8988T (cell line): ENCODE measurements around the gene ATAT1.

Source experiments
- DNase-seq: peaks from one replicate; pipeline ENCODE4 v3.0.0; 2011

The ATAT1 gene

DNA sequence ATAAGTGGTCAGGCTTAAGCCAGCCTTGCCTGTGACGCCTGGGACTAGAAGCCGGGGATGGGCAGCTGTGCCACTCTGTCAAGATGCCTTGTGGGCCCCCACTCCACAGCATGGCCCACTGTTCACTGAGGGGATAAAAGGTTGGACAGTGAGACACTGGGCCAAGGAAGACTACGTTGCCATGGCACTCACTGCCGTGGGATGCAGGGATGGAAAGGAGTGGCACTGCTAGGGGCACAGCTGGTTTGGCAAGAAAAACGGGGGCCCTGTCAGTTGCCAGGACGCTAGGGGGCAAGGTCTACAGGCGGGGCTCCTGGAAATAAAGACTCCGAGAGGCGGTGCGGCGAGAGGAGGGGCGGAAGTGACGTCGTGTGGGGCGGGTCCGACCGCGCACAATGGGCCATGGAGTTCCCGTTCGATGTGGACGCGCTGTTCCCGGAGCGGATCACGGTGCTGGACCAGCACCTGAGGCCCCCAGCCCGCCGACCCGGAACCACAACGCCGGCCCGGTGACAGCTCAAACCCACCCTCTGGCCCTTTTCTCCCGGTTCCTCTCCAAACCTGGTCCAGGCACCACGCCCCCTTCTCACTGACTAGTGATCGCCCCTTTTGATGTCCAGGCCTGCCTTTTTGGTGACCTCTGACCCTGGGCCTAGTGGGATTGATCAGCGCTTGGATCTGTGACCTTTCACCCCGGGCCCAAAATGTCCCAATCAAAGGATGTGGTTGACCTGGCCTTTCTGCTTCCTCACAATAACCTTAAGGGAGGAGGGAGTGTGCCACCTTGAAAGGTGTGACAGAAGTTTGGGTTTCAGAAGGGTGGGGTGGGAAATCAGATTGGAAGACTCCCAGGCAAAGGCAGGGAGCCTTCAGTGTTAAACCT is at the start of gene ATAT1:
Gene ATAT1, plus strand, starts transcription at position 391 of the 883 bp plus-strand sequence.
- peak; percentile 77 for DNase-seq

DNA sequence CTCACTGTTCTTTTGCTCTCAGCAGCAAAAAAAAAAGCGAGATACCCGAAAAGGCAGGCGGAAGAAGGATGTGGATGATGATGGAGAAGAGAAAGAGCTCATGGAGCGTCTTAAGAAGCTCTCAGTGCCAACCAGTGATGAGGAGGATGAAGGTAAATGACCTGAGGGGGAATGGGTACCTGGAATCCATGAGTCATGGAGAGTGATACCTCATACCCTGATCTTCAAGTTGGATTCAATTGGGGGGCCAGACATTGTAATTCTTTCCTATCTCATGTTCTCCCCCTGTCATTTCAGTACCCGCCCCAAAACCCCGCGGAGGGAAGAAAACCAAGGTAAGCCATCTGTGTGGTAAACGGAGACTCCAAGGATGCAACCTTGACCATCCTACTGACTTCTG is 48.6 kb upstream of the ATAT1 start:
- no peak for DNase-seq

- no peak for DNase-seq
These were observed 42.8 kb upstream of the ATAT1 start for GRCh38 chr6:30583921-30584320.

DNA sequence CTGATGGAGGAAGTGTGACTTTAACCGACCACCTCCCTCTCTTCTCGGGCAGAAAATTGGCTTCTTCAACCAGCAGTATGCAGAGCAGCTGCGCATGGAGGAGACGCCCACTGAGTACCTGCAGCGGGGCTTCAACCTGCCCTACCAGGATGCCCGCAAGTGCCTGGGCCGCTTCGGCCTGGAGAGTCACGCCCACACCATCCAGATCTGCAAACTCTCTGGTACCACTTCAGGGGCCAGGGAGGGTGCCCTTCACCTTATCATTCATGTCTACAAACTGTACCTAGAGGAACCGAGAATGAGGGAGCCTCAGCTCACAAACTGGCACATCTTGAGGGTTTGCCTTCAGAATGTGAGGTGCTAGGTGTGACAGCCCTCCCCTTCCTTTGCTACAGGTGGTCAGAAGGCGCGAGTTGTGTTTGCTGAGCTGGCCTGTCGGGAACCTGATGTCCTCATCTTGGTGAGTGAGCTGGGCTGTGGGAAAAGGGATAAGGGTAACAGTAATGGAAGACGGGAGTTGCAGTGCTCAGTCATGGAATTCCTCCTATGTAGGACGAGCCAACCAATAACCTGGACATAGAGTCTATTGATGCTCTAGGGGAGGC is 36.8 kb upstream of the ATAT1 start:
- no peak for DNase-seq

DNA sequence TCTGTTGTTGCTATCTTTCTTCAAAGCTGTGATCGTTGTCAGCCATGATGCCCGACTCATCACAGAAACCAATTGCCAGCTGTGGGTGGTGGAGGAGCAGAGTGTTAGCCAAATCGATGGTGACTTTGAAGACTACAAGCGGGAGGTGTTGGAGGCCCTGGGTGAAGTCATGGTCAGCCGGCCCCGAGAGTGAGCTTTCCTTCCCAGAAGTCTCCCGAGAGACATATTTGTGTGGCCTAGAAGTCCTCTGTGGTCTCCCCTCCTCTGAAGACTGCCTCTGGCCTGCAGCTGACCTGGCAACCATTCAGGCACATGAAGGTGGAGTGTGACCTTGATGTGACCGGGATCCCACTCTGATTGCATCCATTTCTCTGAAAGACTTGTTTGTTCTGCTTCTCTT is 36.2 kb upstream of the ATAT1 start:
- DNase-seq: no peak

DNA sequence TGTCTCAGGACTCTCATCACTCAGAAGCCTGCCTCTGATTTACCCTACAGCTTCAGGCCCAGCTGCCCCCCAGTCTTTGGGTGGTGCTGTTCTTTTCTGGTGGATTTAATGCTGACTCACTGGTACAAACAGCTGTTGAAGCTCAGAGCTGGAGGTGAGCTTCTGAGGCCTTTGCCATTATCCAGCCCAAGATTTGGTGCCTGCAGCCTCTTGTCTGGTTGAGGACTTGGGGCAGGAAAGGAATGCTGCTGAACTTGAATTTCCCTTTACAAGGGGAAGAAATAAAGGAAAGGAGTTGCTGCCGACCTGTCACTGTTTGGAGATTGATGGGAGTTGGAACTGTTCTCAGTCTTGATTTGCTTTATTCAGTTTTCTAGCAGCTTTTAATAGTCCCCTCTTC is 35.7 kb upstream of the ATAT1 start:
- DNase-seq: no peak

- DNase-seq: no peak
These were observed 34.4 kb upstream of the ATAT1 start for GRCh38 chr6:30592287-30592686.

DNA sequence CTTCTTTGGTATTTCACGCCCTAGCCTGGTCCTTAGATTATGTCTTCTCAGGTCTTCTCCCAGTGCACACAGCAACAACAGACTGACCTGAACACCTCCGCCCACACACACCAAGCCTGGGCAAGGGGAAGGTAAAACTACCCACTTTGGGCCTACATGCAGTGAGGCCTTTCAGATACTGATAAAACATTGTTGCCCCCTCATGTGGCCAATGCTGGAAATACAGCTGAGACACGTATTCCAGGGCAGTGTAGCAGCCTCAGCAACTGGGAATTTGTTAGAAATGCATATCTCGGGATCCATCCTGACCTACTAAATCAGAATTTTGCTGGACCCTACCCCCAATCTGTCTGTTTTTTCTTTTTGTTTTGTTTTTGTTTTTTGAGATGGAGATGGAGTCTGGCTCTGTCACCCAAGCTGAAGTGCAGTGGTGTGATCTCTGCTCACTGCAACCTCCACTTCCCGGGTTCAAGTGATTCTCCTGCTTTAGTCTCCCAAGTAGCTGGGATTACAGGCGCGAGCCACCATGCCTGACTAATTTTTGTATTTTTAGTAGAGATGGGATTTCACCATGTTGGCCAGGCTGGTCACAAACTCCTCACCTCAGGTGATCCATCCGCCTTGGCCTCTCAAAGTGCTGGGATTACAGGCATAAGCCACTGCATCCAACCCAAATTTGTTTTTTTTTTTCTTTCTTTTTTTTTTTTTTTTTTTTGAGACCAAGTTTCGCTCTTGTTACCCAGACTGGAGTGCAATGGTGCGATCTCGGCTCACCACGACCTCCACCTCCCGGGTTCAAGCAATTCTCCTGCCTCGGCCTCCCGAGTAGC is 29.1 kb upstream of the ATAT1 start:
- DNase-seq: peak; percentile 48

GRCh38 chr6:30598912-30599624 is 27.6 kb upstream of the ATAT1 start:
- DNase-seq: no peak

DNA sequence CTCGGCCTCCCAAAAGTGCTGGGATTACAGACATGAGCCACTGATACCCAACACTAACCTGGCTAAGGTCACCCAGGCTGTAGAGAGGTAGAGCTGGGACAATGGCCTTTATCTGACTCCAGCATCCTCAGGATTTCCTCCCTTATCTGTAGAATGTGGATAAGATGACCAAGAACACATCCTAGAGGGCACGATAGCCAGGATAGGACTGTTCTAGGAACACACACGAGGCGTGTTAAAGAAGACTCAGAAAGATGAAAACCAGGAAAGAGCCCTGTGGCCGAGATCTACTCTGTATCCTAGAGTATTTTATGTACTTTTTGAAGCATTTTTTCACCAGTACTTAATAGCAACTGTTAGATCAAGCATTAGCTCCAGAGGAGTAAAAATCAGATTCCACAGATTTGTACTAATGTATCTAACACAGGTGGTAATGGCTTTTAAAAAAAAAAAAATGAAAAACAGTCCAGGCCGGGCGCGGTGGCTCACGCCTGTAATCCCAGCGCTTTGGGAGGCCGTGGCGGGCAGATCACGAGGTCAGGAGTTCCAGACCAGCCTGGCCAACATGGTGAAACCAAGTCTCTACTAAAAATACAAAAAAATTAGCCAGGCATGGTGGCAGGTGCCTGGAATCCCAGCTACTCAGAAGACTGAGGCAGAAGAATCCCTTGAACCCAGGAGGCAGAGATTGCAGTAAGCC is 26.9 kb upstream of the ATAT1 start:
- DNase-seq: no peak

DNA sequence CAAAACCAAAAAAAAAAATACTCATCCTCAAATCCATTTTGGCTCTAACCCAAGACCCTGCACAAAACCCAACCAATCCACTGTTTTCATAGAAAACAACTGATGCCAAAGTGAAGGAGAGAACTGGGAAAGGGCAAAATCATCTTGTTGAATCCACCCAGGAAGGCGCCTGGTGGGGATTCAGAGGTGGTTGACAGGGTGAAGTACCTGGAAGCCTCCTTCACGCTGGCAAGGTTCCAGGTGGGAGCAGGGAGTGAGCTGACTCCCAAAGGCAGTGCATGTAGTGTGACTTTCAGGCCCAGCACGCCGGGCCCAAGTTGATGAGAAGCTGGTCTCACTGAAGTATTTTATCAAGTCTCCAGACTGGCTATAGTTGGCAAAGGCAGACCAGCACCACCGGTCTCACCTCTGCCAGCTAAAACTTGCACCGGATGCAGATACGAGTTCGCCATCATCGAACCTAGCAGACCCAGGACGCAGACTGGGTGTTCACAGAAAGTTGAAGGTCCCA is 26.2 kb upstream of the ATAT1 start:
- DNase-seq: no peak

- no peak for DNase-seq
These were observed 25.2 kb upstream of the ATAT1 start for GRCh38 chr6:30601436-30601814.

DNA sequence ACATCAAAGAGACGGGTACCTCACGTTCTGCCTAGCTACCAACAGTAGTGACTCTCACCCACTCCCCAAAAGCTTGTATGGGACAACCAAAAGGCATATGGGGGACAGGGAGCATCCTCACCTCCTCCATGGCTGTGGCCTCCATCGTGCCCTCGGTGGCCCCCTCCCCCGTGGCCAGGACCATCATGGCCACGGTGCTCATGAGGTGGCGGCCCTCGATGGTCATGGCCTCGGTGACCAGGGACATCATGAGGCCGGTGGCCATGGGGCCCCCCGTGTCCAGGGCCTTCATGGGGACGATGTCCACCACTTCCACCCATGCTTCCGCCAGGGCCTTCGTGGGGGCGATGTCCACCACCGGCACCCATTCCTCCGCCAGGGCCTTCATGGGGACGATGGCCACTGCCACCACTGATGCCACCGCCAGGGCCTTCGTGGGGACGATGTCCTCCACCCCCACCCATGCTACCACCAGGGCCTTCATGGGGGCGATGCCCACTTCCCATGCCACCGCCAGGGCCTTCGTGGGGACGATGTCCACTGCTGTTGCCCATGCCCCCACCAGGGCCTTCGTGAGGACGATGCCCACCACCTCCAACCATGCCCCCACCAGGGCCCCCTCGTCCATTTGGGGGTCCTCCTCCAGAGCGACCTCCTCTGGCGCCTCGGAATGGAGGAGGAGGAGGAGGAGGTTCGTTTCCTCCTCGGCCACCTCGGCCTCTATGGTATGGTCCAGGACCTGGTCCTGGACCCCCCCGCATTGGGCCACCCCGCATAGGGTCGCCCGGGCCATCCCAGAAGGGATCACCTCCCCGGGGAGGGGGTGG is 24.6 kb upstream of the ATAT1 start:
- no peak for DNase-seq

DNA sequence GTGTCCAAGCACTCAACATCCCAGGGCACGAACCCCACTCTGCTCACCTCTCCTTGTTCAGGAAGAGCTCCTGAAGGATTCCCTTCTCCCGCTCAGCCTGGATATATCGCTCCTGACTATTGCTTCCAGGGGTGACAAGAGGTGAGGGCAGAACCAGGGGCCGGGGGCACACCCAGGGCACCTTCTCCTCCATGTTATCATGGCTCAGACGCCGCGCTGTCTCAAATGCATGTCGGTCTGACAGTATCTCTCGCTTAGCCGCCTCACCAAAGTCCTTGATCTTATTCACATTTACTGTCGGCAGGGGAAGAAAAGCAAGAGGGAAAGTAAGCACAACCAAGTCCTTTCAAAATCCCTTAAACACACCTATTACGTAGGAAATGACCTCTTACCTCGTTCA is 22.7 kb upstream of the ATAT1 start:
- no peak for DNase-seq

DNA sequence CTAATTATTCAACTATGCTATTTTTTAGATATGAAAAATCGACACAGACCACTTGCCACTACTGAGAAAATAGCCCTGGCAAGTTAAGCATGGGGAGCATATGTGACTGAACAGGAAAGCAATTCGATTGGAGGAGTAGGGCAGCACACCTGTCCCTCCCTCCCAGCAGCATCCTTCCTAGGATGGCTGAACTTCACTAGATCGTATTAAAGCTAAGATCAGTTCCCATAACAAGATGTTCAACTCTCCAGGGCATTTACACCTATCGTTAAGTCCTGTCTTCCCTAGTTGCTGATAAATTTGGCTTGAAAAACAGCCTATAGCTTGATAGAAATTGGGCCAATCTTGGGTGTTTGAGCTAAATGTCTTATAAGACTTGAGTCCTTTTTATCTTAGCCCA is 16.6 kb upstream of the ATAT1 start:
- no peak for DNase-seq

GRCh38 chr6:30611150-30611855 is 15.4 kb upstream of the ATAT1 start:
- DNase-seq: no peak

DNA sequence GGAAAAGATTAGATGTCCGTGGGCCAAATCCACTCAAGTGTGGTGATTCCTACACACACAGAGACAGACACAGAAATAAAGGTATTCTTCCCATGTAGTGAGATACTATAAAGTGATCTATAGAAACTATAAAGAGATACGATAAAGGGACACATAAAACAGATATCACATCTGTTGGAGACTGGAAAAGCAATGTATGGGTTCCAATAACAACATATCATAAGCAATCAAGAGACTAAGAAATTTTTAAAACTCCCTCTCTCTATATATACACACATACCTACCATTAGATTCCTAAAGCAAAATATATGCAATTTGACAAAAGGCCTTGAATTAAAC is 14.8 kb upstream of the ATAT1 start:
- DNase-seq: no peak

DNA sequence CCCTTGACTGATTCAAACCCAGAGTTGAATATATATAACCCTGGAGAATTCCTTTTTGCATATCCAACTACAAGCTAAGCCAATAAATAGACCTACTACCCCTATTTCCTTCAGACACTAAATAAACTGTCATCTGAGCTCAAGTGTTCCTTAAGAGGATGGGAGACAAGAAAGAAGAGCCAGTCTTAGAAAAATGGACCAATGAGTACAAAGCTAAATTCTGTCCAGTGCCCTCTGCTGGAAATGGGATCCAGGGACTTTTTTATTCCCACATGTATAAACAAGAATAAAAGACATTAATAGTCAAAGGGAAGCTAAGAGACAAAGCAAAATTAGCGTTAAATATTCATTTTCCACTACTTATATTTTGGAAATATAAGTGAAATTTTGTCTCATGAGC is 14.5 kb upstream of the ATAT1 start:
- no peak for DNase-seq

- no peak for DNase-seq
These were observed 13.9 kb upstream of the ATAT1 start for GRCh38 chr6:30612687-30613248.
